Hematopoietic multipotent progenitor cell (in vitro differentiated cells): ENCODE results near the gene MMP15. TPM values are rescaled to one million over a fixed set of nuclear protein-coding genes. Genes with fewer than 3 reads are reported as not detected.

Source experiments
- DNase-seq, 3 donors: peaks; one replicate each; pipeline ENCODE4 v3.0.0-alpha.2; 2011 to 2015; ENCODE audit warnings: low read depth in 2 of 3, low spot score in 2 of 3
- total RNA-seq: library from RNA; depleted of rRNA; stranded (reverse); fragments of >200 nt; gene quantifications from one replicate; pipeline ENCODE4 v1.2.3, GENCODE V29; 2012

The MMP15 gene
- total RNA-seq, 1 donor = 3.0 TPM

GRCh38 chr16:58032710-58033293 is 7.2 kb downstream of the MMP15 start:
- no peak for DNase-seq

- DNase-seq = no peak
Measured at GRCh38 chr16:58034128-58034685, 8.7 kb downstream of the MMP15 start.

- no peak for DNase-seq
Measured at GRCh38 chr16:58034774-58035173, 9.2 kb downstream of the MMP15 start.

GRCh38 chr16:58035356-58036170 is 10.0 kb downstream of the MMP15 start:
- no peak for DNase-seq

GRCh38 chr16:58036943-58037342 is 11.4 kb downstream of the MMP15 start:
- DNase-seq = no peak

GRCh38 chr16:58037365-58038057 is 12.0 kb downstream of the MMP15 start:
- DNase-seq = no peak

- DNase-seq = no peak
Measured at GRCh38 chr16:58038219-58038641, 12.7 kb downstream of the MMP15 start.

GRCh38 chr16:58039829-58040495 is 14.4 kb downstream of the MMP15 start:
- DNase-seq = no peak

- no peak for DNase-seq
Measured at GRCh38 chr16:58040496-58040846, 14.9 kb downstream of the MMP15 start.

GRCh38 chr16:58040945-58041627 is 15.5 kb downstream of the MMP15 start:
- no peak for DNase-seq

GRCh38 chr16:58041628-58041955 is 16.0 kb downstream of the MMP15 start:
- no peak for DNase-seq

- DNase-seq = no peak
Measured at GRCh38 chr16:58042001-58042885, 16.7 kb downstream of the MMP15 start.

- DNase-seq = no peak
Measured at GRCh38 chr16:58042886-58043515, 17.4 kb downstream of the MMP15 start.

GRCh38 chr16:58043571-58044155 is 18.1 kb downstream of the MMP15 start:
- no peak for DNase-seq

GRCh38 chr16:58044266-58045019 is 18.9 kb downstream of the MMP15 start:
- no peak for DNase-seq

- DNase-seq = no peak
Measured at GRCh38 chr16:58045096-58045495, 19.5 kb downstream of the MMP15 start.

GRCh38 chr16:58046054-58046881 is 20.7 kb downstream of the MMP15 start:
- DNase-seq = peak in 1 of 3 donors; percentile 38
